ENCODE measurements around the gene ANGPTL1.
"Not testable (repeated sequence)": the region's sequence is repeated elsewhere in the genome, so short reads cannot be mapped to it uniquely, and the experiment has no call there.

ANGPTL1 gene

GRCh38 chr1:178862864-178863263 is 8.0 kb downstream of the ANGPTL1 start:
- no peak for DNase-seq

- no peak for DNase-seq
These were observed 8.5 kb downstream of the ANGPTL1 start for GRCh38 chr1:178862416-178862815.

GRCh38 chr1:178857126-178857525 is 13.8 kb downstream of the ANGPTL1 start:
- DNase-seq: no peak

- DNase-seq: no peak
These were observed 21.0 kb downstream of the ANGPTL1 start for GRCh38 chr1:178849918-178850317.

- not testable (repeated sequence) for DNase-seq
These were observed 23.0 kb downstream of the ANGPTL1 start for GRCh38 chr1:178847919-178848318.

GRCh38 chr1:178847396-178847849 is 23.5 kb downstream of the ANGPTL1 start:
- no peak for DNase-seq

GRCh38 chr1:178846306-178846705 is 24.6 kb downstream of the ANGPTL1 start:
- DNase-seq: no peak

- DNase-seq: no peak
These were observed 26.4 kb downstream of the ANGPTL1 start for GRCh38 chr1:178844436-178844835.

- no peak for DNase-seq
These were observed 45.7 kb downstream of the ANGPTL1 start for GRCh38 chr1:178825167-178825566.

- no peak for DNase-seq
These were observed 49.6 kb downstream of the ANGPTL1 start for GRCh38 chr1:178821134-178821866.

GRCh38 chr1:178819123-178819522 is 51.8 kb downstream of the ANGPTL1 start:
- DNase-seq: no peak

GRCh38 chr1:178818416-178818815 is 52.5 kb downstream of the ANGPTL1 start:
- no peak for DNase-seq

- no peak for DNase-seq
These were observed 60.3 kb downstream of the ANGPTL1 start for GRCh38 chr1:178810585-178810984.

GRCh38 chr1:178808529-178808928 is 62.3 kb downstream of the ANGPTL1 start:
- no peak for DNase-seq

- DNase-seq: no peak
These were observed 64.1 kb downstream of the ANGPTL1 start for GRCh38 chr1:178806665-178807300.

- DNase-seq: no peak
These were observed 68.0 kb downstream of the ANGPTL1 start for GRCh38 chr1:178802873-178803272.
